ENCODE data around the gene GDF15. TPM values are rescaled to one million over a fixed set of nuclear protein-coding genes. Genes with fewer than 3 reads are reported as not detected.

Gene GDF15
- total RNA-seq, 6 experiments from 2014 or later: 0.88 to 160 (median 57.5) TPM

DNA sequence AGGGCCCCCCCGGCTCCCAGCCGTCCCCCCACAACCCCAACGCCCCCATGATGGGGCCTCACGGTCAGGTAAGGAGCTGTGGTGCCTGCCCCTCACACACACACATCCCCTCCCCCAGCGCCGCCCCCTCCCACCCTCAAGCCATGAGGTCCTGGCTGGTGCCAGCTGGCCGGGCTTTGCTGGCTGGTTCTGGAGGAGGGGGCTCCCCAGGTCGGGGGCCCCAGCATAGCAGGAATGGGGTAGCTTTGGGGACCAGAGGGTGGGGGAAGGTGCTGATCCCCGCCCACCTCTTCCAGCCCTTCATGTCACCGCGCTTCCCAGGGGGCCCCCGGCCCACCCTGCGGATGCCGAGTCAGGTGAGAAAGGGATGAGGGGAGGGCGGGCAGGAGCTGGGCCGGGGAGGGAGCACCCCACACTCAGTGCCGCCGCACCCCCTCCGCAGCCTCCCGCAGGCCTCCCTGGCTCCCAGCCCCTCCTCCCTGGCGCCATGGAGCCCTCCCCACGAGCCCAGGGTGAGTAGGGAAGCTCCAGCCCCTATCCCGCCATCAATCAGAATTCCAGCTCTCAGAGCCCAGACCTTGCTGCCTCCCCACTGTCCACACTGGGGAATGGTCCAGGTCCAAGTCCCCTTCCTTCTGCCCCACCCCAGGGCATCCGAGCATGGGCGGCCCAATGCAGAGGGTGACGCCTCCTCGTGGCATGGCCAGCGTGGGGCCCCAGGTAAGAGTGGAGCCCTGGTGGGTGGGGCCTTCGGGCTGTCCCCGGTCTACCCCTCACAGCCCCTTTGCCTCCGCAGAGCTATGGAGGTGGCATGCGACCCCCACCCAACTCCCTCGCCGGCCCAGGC is 45.6 kb downstream of the GDF15 start:
- Histone ChIP-seq H3K9me3 (no peaks in the 10 kb centered on the region), H3K4me3 (no peak overlapping the region), H3K36me3 (no peaks in the 10 kb centered on the region), H3K4me1 (peaks cover 0 to 7% (median 0%) of the 10 kb centered on the region in 4 donors), H3K27ac (no peak overlapping the region), H3K27me3 (no peaks in the 10 kb centered on the region)
- TF ChIP-seq POLR2A (IDR thresholded peaks at IDR 0.05): no peak
- TF ChIP-seq, protein P1, sequence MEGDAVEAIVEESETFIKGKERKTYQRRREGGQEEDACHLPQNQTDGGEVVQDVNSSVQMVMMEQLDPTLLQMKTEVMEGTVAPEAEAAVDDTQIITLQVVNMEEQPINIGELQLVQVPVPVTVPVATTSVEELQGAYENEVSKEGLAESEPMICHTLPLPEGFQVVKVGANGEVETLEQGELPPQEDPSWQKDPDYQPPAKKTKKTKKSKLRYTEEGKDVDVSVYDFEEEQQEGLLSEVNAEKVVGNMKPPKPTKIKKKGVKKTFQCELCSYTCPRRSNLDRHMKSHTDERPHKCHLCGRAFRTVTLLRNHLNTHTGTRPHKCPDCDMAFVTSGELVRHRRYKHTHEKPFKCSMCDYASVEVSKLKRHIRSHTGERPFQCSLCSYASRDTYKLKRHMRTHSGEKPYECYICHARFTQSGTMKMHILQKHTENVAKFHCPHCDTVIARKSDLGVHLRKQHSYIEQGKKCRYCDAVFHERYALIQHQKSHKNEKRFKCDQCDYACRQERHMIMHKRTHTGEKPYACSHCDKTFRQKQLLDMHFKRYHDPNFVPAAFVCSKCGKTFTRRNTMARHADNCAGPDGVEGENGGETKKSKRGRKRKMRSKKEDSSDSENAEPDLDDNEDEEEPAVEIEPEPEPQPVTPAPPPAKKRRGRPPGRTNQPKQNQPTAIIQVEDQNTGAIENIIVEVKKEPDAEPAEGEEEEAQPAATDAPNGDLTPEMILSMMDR (IDR thresholded peaks at IDR 0.05): no peak
- ATAC-seq (no peak), DNase-seq (no peak)
- intact Hi-C loops (cut with DNase I): no loop called here
- no CpG with 5 or more reads among the region's 34 CpGs for WGBS (ENCODE audit: insufficient coverage, low coverage, low lambda C conversion rate, missing lambda C conversion rate)

DNA sequence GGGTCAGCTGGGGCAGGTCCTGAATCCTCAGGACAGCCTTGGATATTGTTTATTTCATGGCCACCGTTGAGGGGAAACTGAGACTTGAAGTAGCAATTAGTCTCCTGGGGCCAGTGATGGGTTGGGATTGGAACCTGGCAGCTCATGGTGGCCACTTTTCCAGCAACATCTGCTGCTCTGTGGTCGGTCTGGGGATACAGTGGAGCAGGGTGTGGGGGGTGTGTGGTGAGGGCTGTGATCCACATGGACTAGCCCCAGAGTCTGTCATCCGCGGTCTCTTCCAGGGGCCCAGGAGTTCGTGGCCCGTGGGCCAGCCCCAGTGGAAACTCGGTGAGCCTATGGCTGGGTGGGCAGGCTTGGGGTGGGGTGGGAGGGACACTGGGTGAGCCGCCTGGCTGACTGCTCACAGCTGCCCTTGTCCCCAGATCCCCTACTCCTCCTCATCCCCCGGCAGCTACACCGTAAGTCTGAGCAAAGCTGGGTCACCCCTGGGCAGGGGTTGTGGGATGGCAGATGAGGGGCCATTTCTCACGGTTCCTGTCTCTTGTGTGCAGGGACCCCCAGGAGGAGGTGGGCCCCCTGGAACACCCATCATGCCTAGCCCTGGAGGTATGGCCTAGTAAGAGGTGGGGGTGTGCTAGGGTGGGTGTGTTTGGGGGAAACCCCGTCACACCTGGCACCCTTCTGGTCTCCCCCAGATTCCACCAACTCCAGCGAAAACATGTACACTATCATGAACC is 46.5 kb downstream of the GDF15 start:
- no peak overlapping the region for H3K27ac ChIP-seq
- H3K9me3 ChIP-seq: no peaks in the 10 kb centered on the region
- H3K36me3 ChIP-seq: no peaks in the 10 kb centered on the region
- no peaks in the 10 kb centered on the region for H3K27me3 ChIP-seq
- intact Hi-C loops (cut with DNase I): no loop called here
- ATAC-seq (no peak), DNase-seq (no peak)
- H3K4me1 ChIP-seq: peaks cover 0 to 12% (median 0%) of the 10 kb centered on the region in 4 donors
- 40% methylated on average over 1 of the region's 13 CpGs for WGBS (ENCODE audit: insufficient coverage, low coverage, low lambda C conversion rate, missing lambda C conversion rate)
- H3K4me3 ChIP-seq: no peak overlapping the region
- TF ChIP-seq, protein P1 (IDR thresholded peaks at IDR 0.05): no peak
- no peak for TF ChIP-seq POLR2A (IDR thresholded peaks at IDR 0.05)

DNA sequence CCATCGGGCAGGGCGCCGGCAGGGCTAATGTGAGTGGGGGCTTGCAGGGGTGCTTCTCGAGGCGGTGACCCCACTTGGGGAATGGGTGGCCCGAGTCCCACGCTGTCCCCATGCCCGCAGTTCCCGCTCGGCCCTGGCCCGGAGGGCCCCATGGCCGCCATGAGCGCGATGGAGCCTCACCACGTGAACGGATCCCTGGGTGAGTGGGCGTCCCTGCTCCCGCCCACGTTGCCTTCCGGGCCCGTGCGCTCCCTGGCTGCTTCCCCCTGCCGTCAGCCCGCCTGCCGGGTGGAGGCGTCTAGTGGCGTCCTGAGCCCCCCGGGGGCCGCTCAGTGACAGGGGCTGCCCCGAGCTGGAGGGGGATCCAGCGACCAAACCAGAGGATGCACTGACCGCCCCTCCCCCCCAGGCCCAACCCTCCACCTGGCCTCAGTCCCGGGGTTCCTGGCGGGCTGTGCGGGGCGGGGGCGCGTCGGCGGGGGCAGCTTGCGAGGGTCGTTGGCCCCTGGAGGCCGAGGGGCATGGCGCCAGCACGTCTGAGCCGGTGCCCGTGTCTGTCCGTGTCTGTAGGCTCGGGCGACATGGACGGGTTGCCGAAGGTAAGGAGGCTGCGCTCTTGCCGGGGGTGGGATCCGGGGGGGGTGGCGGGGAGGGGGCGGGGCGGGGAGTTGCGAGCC is 47.2 kb downstream of the GDF15 start:
- H3K9me3 ChIP-seq: no peaks in the 10 kb centered on the region
- H3K4me1 ChIP-seq: peaks cover 0 to 19% (median 0%) of the 10 kb centered on the region in 4 donors
- peak overlapping the region; percentile 20 to 32 (median 23) for H3K4me3 ChIP-seq
- H3K27ac ChIP-seq: no peak overlapping the region
- peak in 3 of 4 donors; percentile 1 to 5 (median 3) for ATAC-seq
- DNase-seq: no peak
- H3K36me3 ChIP-seq: no peaks in the 10 kb centered on the region
- intact Hi-C loops (cut with DNase I): no loop called here
- TF ChIP-seq POLR2A (IDR thresholded peaks at IDR 0.05): no peak
- TF ChIP-seq, protein P1 (IDR thresholded peaks at IDR 0.05): no peak
- WGBS (ENCODE audit: insufficient coverage, low coverage, low lambda C conversion rate, missing lambda C conversion rate): no CpG with 5 or more reads among the region's 59 CpGs
- H3K27me3 ChIP-seq: no peaks in the 10 kb centered on the region

DNA sequence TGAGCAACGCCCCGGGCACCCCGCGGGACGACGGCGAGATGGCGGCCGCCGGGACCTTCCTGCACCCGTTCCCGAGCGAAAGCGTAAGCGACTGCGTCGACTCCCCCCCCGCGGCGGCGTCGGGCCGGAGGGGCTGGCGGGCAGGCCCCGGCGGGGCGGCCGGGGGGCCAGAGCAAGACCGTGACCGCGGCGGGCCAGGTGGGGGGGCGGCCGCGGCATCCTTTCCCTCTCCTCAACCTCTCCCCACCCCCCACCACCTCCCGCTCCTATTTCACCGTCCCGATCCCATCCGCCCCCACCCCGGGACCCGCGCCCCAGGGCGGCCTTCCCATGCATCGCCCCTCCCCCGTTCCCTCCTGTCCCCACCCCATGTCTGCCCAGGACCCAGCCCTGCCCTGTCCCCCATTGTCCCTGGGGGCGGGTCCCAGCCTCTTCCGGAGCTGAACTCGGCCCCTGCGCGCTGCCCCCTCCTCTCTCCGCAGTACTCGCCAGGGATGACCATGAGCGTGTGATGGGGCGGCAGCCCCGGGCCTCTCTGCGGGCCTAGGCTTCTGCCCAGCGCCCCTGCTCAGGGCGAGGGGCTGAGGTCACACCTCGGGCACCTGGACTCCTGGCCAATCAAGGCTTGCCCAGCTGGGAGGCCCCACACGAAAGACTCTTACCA is 47.9 kb downstream of the GDF15 start:
- no peak for ATAC-seq
- H3K36me3 ChIP-seq: no peaks in the 10 kb centered on the region
- peak overlapping the region; percentile 20 to 32 (median 23) for H3K4me3 ChIP-seq
- H3K27ac ChIP-seq: no peak overlapping the region
- H3K9me3 ChIP-seq: no peaks in the 10 kb centered on the region
- peaks cover 0 to 27% (median under 1%) of the 10 kb centered on the region in 4 donors for H3K4me1 ChIP-seq
- DNase-seq: no peak
- 29% methylated on average over 24 of the region's 60 CpGs for WGBS (ENCODE audit: insufficient coverage, low coverage, low lambda C conversion rate, missing lambda C conversion rate)
- intact Hi-C loops (cut with DNase I): no loop called here
- H3K27me3 ChIP-seq: no peaks in the 10 kb centered on the region
- TF ChIP-seq, protein P1 (IDR thresholded peaks at IDR 0.05): no peak
- no peak for TF ChIP-seq POLR2A (IDR thresholded peaks at IDR 0.05)
